Thyroid gland (tissue), 4 donors: ENCODE measurements around the gene PSMD5. TPM values are rescaled to one million over a fixed set of nuclear protein-coding genes. Genes with fewer than 3 reads are reported as not detected.

Experiments used
- DNase-seq, 2 donors: peaks; one replicate each; pipeline ENCODE4 v3.0.0-alpha.2; 2019
- H3K27ac ChIP-seq, 3 donors: fragments of 200-600 bp; sonication (generic); 1 replicate in 2 of 3; 2 replicates in 1 of 3; pipeline ENCODE4 v1.5.1; 2016 to 2019; ENCODE audit warnings: mild to moderate bottlenecking in 1 of 3, moderate library complexity in 1 of 3
- H3K27me3 ChIP-seq: fragments of 200-600 bp; sonication (generic); one replicate; pipeline ENCODE4 v1.5.1; 2019
- H3K36me3 ChIP-seq, 2 donors: fragments of 200-600 bp; sonication (generic); one replicate each; pipeline ENCODE4 v1.5.1; 2016 to 2019
- H3K4me1 ChIP-seq, 2 donors: fragments of 200-600 bp; sonication (generic); one replicate each; pipeline ENCODE4 v1.5.1; 2017 to 2019
- H3K4me3 ChIP-seq, 3 donors: fragments of 200-600 bp; sonication (generic); replicated peaks in 1 of 3; 1 replicate in 2 of 3; 2 replicates in 1 of 3; pipeline ENCODE4 v1.5.1; 2016; ENCODE audit warnings: mild to moderate bottlenecking in 1 of 3
- H3K9me3 ChIP-seq: fragments of 200-600 bp; sonication (generic); one replicate; pipeline ENCODE4 v1.5.1; 2017
- POLR2A ChIP-seq, 2 donors: fragments of 450-650 bp; IDR thresholded peaks; one replicate each; pipeline ENCODE4 v1.6.1; 2017; ENCODE audit warnings: antibody characterized with exemption in 2 of 2, mild to moderate bottlenecking in 2 of 2, moderate library complexity in 1 of 2
- WGBS, 2 donors: methylation state at CpG; one replicate each; pipeline ENCODE4 v1.1.5; 2017; 5-methylcytosine and 5-hydroxymethylcytosine counted together
- intact Hi-C: fragments of 100-400 bp; cut with DNase I; formaldehyde crosslinking; loops from one replicate; pipeline ENCODE4 v1.15.1; 2023
- total RNA-seq, 4 donors: library from RNA; depleted of rRNA; stranded (reverse); fragments of >200 nt; gene quantifications; one replicate each; pipeline ENCODE4 v1.2.3, GENCODE V29; 2016
- TF ChIP-seq, protein P1 (sequence below), 6 experiments: fragments of 200-600 bp in 3 of 6; fragments of 450-650 bp in 3 of 6; sonication (generic) in 3 of 6; IDR thresholded peaks; one replicate each; pipeline ENCODE4 v1.5.1; 2016 to 2019; ENCODE audit warnings: antibody characterized with exemption in 6 of 6, mild to moderate bottlenecking in 2 of 6, inconsistent platforms in 1 of 6, moderate library complexity in 1 of 6

PSMD5 gene
- total RNA-seq, 4 donors from 2014 or later = 34.8 to 38.6 (median 36.5) TPM

GRCh38 chr9:120883608-120883996 lies 40.9 kb upstream of the PSMD5 start:
- 69 to 74% methylated on average over 3 of the region's 3 CpGs for WGBS, 2 donors

GRCh38 chr9:120882935-120883607 lies 40.3 kb upstream of the PSMD5 start:
- WGBS, 2 donors = 81 to 89% methylated on average over 9 to 10 of the region's 10 CpGs
- Histone ChIP-seq H3K36me3 (no peaks in the 10 kb centered on the region), H3K27me3 (no peaks in the 10 kb centered on the region), H3K27ac (no peak overlapping the region), H3K4me3 (no peak overlapping the region), H3K9me3 (no peaks in the 10 kb centered on the region), H3K4me1 (no peaks in the 10 kb centered on the region)
- TF ChIP-seq POLR2A (IDR thresholded peaks at IDR 0.05) = no peak
- TF ChIP-seq, protein P1, sequence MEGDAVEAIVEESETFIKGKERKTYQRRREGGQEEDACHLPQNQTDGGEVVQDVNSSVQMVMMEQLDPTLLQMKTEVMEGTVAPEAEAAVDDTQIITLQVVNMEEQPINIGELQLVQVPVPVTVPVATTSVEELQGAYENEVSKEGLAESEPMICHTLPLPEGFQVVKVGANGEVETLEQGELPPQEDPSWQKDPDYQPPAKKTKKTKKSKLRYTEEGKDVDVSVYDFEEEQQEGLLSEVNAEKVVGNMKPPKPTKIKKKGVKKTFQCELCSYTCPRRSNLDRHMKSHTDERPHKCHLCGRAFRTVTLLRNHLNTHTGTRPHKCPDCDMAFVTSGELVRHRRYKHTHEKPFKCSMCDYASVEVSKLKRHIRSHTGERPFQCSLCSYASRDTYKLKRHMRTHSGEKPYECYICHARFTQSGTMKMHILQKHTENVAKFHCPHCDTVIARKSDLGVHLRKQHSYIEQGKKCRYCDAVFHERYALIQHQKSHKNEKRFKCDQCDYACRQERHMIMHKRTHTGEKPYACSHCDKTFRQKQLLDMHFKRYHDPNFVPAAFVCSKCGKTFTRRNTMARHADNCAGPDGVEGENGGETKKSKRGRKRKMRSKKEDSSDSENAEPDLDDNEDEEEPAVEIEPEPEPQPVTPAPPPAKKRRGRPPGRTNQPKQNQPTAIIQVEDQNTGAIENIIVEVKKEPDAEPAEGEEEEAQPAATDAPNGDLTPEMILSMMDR (IDR thresholded peaks at IDR 0.05) = no peak
- intact Hi-C loops = no loop called here
- DNase-seq = no peak

More at GRCh38 chr9:120883608-120883996, 40.9 kb upstream of the PSMD5 start:
- H3K9me3 ChIP-seq = no peaks in the 10 kb centered on the region
- intact Hi-C loops = no loop called here
- no peak overlapping the region for H3K27ac ChIP-seq
- H3K4me3 ChIP-seq = no peak overlapping the region
- no peaks in the 10 kb centered on the region for H3K27me3 ChIP-seq
- DNase-seq = no peak
- TF ChIP-seq, protein P1 (IDR thresholded peaks at IDR 0.05) = no peak
- no peak for TF ChIP-seq POLR2A (IDR thresholded peaks at IDR 0.05)
- H3K4me1 ChIP-seq = no peaks in the 10 kb centered on the region
- no peaks in the 10 kb centered on the region for H3K36me3 ChIP-seq

DNA sequence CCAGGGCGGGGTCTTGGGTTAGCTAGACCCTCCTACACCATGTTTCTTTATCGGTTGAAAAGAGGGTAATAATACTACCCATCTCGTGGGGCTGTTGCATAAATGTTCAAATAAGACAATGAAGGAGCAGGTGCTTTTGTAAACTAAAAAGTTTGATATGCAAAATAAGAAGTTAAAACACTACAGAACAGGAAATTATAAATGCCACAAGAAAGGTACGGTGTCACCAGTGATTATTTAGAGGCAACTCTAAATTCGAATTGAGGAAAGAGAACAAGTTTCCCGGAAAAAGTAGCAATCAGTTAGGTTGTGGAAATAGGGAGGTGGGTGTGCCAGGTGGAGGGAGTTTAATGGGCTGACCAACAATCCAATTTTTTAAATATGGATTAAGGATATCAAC lies 36.7 kb upstream of the PSMD5 start:
- DNase-seq = no peak
- intact Hi-C loops = loop anchor here (5.0 kb wide), 1 partner anchor 58 kb away; no protein-coding TSS in a partner anchor
- Histone ChIP-seq H3K27ac (no peak overlapping the region), H3K27me3 (no peaks in the 10 kb centered on the region), H3K36me3 (no peaks in the 10 kb centered on the region), H3K4me1 (peaks cover 4 to 5% of the 10 kb centered on the region in 2 donors), H3K9me3 (no peaks in the 10 kb centered on the region), H3K4me3 (no peak overlapping the region)
- TF ChIP-seq POLR2A (IDR thresholded peaks at IDR 0.05) = no peak
- TF ChIP-seq, protein P1 (IDR thresholded peaks at IDR 0.05) = no peak
- 78 to 85% methylated on average over 6 of the region's 6 CpGs for WGBS, 2 donors

GRCh38 chr9:120878188-120879130 lies 35.7 kb upstream of the PSMD5 start:
- Histone ChIP-seq H3K36me3 (no peaks in the 10 kb centered on the region), H3K27me3 (no peaks in the 10 kb centered on the region), H3K4me1 (peaks cover 5 to 6% of the 10 kb centered on the region in 2 donors), H3K9me3 (no peaks in the 10 kb centered on the region), H3K4me3 (no peak overlapping the region), H3K27ac (no peak overlapping the region)
- TF ChIP-seq, protein P1 (IDR thresholded peaks at IDR 0.05) = no peak
- TF ChIP-seq POLR2A (IDR thresholded peaks at IDR 0.05) = no peak
- intact Hi-C loops = loop anchor here (5.0 kb wide), 1 partner anchor 59 kb away; no protein-coding TSS in a partner anchor
- WGBS, 2 donors = 77 to 80% methylated on average over 8 of the region's 8 CpGs
- DNase-seq = no peak
